ENCODE data around the gene SCN1B. TPM values are rescaled to one million over a fixed set of nuclear protein-coding genes. Genes with fewer than 3 reads are reported as not detected.
A peak's percentile ranks its signal among the peaks of the same experiment; 100 is the strongest.

Gene SCN1B
- polyA plus RNA-seq, 2 of the 4 experiments (the other 2 are of a cell fraction): 11.0 to 11.3 TPM

DNA sequence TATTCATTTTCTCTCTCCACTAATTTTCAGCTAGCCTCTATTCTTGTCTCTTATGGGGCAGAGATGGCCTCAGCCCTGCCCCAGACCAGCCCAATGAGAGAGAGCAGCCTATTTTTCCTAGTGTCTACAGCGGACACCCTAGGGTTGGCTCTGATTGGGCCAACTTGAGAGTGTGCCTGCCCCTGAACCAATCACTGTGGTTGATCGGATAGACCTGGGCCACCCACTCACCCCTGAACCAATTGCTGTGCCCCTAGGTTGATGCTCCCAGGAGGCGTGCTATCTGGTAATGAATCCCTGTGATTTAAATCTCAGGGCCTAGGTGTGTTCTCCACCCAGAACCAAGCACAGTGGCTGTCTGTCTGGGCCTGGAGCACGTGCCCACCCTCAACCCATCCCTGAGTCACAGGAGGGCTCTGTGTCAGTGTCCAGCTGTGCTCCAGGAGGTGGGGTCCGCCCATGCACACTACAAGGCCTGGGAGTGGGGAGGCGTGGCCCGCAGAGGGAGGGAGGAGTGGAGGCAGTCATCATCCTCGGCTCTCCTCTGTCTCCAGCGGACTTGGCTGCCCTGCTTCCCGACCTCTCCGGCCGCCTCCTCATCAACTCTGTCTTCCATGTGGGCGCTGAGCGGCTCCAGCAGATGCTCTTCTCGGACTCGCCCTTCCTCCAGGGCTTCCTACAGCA is 14.9 kb upstream of the SCN1B start:
- H3K4me3 ChIP-seq: no peak overlapping the region
- 93% methylated on average over 16 of the region's 16 CpGs for WGBS (ENCODE audit: missing lambda C conversion rate)
- POLR2A ChIA-PET: interaction anchor here (1.2 kb wide), 1 partner anchor 9 kb away, joined by 3 read pairs; no protein-coding TSS in a partner anchor
- peak; percentile 10 to 31; a peak in 3 of 6 replicates for ATAC-seq
- TF ChIP-seq RFX5 (IDR thresholded peaks at IDR 0.05): no peak
- no peak for TF ChIP-seq CEBPB (IDR thresholded peaks at IDR 0.05)
- no peak for TF ChIP-seq TFCP2L1 (CRISPR knock-in tag; IDR thresholded peaks at IDR 0.05)
- TF ChIP-seq, protein P1, sequence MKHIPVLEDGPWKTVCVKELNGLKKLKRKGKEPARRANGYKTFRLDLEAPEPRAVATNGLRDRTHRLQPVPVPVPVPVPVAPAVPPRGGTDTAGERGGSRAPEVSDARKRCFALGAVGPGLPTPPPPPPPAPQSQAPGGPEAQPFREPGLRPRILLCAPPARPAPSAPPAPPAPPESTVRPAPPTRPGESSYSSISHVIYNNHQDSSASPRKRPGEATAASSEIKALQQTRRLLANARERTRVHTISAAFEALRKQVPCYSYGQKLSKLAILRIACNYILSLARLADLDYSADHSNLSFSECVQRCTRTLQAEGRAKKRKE (CRISPR knock-in tag; IDR thresholded peaks at IDR 0.05; ENCODE audit: low read depth): no peak
- no peak for TF ChIP-seq HDAC2 (IDR thresholded peaks at IDR 0.05)
- TF ChIP-seq, protein P2, sequence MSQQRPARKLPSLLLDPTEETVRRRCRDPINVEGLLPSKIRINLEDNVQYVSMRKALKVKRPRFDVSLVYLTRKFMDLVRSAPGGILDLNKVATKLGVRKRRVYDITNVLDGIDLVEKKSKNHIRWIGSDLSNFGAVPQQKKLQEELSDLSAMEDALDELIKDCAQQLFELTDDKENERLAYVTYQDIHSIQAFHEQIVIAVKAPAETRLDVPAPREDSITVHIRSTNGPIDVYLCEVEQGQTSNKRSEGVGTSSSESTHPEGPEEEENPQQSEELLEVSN (IDR thresholded peaks at IDR 0.05; ENCODE audit: borderline replicate concordance, low read depth): no peak
- TF ChIP-seq GATA3 (IDR thresholded peaks at IDR 0.05; ENCODE audit: borderline replicate concordance): no peak
- TF ChIP-seq HOXB5 (CRISPR knock-in tag; IDR thresholded peaks at IDR 0.05): no peak
- TF ChIP-seq ESRRA (IDR thresholded peaks at IDR 0.05; ENCODE audit: borderline replicate concordance, low read length): no peak
- no peak for TF ChIP-seq KDM5A (IDR thresholded peaks at IDR 0.05)
- TF ChIP-seq TP53 (CRISPR knock-in tag; IDR thresholded peaks at IDR 0.05): no peak
- no peak for TF ChIP-seq MAFK (IDR thresholded peaks at IDR 0.05; ENCODE audit: partially characterized antibody)
- TF ChIP-seq PHF8 (IDR thresholded peaks at IDR 0.05; ENCODE audit: borderline replicate concordance, low read depth): no peak
- no peak for TF ChIP-seq POLR2A (IDR thresholded peaks at IDR 0.05; ENCODE audit: low read length)
- no peak for TF ChIP-seq BHLHE40 (IDR thresholded peaks at IDR 0.05; ENCODE audit: low read depth, low read length)
- no peak overlapping the region; a peak in 1 of 6 replicates for H3K27ac ChIP-seq
- H3K4me1 ChIP-seq: peaks cover 14% of the 10 kb centered on the region
- H3K4me2 ChIP-seq: no peak overlapping the region
- no peaks in the 10 kb centered on the region for H3K9me3 ChIP-seq
- FAIRE-seq: peak; percentile 32
- no peak for DNase-seq (ENCODE audit: low read depth in 1 of 2, low spot score in 1 of 2)
- CTCF ChIA-PET: interaction anchor here (1.4 to 61.4 kb wide), 6 partner anchors 3 to 126 kb away, joined by 4 to 1860 read pairs (median 12); partner anchors contain the start of genes GRAMD1A, SCN1B and ZNF792

DNA sequence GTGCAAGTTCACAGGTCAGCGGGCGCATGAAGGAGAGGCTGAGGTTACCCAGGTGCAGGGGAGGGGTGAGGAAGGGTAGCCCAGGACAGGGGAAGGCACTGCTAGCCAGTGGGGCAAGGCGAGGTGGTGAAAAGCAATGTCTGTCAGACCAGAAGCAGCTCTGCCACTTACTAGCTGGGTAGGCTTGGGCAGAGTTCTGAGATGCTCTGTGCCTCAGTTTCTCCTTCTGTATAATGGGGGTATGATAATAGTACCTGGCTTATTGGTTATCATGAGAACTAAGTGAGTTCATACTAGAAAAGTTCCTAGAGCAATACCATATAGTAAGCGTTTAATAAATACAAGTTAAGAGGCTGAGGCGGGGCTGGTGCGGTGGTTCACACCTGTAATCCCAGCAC is 14.3 kb upstream of the SCN1B start:
- DNase-seq (ENCODE audit: low read depth in 1 of 2, low spot score in 1 of 2) (no peak), FAIRE-seq (no peak), ATAC-seq (no peak)
- Histone ChIP-seq H3K4me1 (peaks cover 14% of the 10 kb centered on the region), H3K4me2 (no peak overlapping the region), H3K9me3 (no peaks in the 10 kb centered on the region), H3K27ac (no peak overlapping the region; a peak in 1 of 6 replicates), H3K4me3 (no peak overlapping the region)
- POLR2A ChIA-PET: interaction anchor here (2.2 kb wide), 1 partner anchor 9 kb away, joined by 8 read pairs; no protein-coding TSS in a partner anchor
- CTCF ChIA-PET: interaction anchor here (0.6 to 61.4 kb wide), 6 partner anchors 4 to 355 kb away, joined by 3 to 1860 read pairs (median 6); partner anchors contain the start of genes GRAMD1A, SCN1B and ZNF792
- TF ChIP-seq NR3C1 (IDR thresholded peaks at IDR 0.05): no peak
- TF ChIP-seq BHLHE40 (IDR thresholded peaks at IDR 0.05; ENCODE audit: low read depth, low read length): no peak
- no peak for TF ChIP-seq MYC (IDR thresholded peaks at IDR 0.05; ENCODE audit: borderline replicate concordance, low read length)
- TF ChIP-seq TFCP2L1 (CRISPR knock-in tag; IDR thresholded peaks at IDR 0.05): no peak
- TF ChIP-seq JUN (IDR thresholded peaks at IDR 0.05): no peak
- 98% methylated on average over 6 of the region's 6 CpGs for WGBS (ENCODE audit: missing lambda C conversion rate)

DNA sequence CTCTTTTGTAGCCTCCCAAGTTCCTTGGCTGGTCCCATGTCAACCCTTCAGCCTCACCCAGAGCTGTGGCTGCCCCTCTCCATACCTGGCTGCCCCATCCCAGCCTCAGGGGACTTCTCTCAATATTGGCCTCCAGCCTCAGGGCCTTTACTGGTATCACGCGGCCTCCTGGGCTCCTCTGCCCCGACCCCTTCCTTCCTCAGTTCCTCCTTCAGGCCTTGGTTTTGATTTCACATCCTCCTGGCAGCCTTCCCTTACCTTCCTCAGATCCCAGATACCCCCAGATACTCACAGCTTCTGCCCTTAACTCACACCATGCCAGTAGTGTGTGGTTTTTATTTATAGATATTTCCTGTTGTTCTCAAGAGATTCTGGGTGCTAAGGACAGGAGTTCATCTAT is 12.8 kb upstream of the SCN1B start:
- Histone ChIP-seq H3K27ac (no peak overlapping the region), H3K4me2 (no peak overlapping the region), H3K9me3 (no peaks in the 10 kb centered on the region), H3K4me1 (peaks cover 4% of the 10 kb centered on the region), H3K4me3 (no peak overlapping the region)
- FAIRE-seq (no peak), ATAC-seq (no peak), DNase-seq (ENCODE audit: low read depth in 1 of 2, low spot score in 1 of 2) (no peak)
- 94% methylated on average over 3 of the region's 3 CpGs for WGBS (ENCODE audit: missing lambda C conversion rate)
- CTCF ChIA-PET: interaction anchor here (0.7 to 61.4 kb wide), 6 partner anchors 5 to 270 kb away, joined by 3 to 1860 read pairs (median 4); partner anchors contain the start of genes GRAMD1A, SCN1B and ZNF792
- POLR2A ChIA-PET: interaction anchor here (1.6 to 2.2 kb wide), 2 partner anchors 11 to 13 kb away, joined by 8 read pairs; partner anchors contain the start of gene SCN1B
- no peak for TF ChIP-seq HMGXB4 (CRISPR knock-in tag; IDR thresholded peaks at IDR 0.05; ENCODE audit: borderline replicate concordance)
- no peak for TF ChIP-seq NFE2L2 (conservative IDR thresholded peaks at IDR 0.05; ENCODE audit: low read length)
- no peak for TF ChIP-seq TP53 (CRISPR knock-in tag; IDR thresholded peaks at IDR 0.05)
- TF ChIP-seq EP300 (IDR thresholded peaks at IDR 0.05): no peak
- TF ChIP-seq PBX3 (IDR thresholded peaks at IDR 0.05): no peak
- TF ChIP-seq GATA3 (IDR thresholded peaks at IDR 0.05; ENCODE audit: borderline replicate concordance): no peak
- TF ChIP-seq, protein P3, sequence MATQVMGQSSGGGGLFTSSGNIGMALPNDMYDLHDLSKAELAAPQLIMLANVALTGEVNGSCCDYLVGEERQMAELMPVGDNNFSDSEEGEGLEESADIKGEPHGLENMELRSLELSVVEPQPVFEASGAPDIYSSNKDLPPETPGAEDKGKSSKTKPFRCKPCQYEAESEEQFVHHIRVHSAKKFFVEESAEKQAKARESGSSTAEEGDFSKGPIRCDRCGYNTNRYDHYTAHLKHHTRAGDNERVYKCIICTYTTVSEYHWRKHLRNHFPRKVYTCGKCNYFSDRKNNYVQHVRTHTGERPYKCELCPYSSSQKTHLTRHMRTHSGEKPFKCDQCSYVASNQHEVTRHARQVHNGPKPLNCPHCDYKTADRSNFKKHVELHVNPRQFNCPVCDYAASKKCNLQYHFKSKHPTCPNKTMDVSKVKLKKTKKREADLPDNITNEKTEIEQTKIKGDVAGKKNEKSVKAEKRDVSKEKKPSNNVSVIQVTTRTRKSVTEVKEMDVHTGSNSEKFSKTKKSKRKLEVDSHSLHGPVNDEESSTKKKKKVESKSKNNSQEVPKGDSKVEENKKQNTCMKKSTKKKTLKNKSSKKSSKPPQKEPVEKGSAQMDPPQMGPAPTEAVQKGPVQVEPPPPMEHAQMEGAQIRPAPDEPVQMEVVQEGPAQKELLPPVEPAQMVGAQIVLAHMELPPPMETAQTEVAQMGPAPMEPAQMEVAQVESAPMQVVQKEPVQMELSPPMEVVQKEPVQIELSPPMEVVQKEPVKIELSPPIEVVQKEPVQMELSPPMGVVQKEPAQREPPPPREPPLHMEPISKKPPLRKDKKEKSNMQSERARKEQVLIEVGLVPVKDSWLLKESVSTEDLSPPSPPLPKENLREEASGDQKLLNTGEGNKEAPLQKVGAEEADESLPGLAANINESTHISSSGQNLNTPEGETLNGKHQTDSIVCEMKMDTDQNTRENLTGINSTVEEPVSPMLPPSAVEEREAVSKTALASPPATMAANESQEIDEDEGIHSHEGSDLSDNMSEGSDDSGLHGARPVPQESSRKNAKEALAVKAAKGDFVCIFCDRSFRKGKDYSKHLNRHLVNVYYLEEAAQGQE (IDR thresholded peaks at IDR 0.05): no peak
- TF ChIP-seq MAFK (IDR thresholded peaks at IDR 0.05; ENCODE audit: partially characterized antibody): no peak
- TF ChIP-seq USF2 (IDR thresholded peaks at IDR 0.05): no peak
